ENCODE results near the gene CFH.

Gene CFH

DNA sequence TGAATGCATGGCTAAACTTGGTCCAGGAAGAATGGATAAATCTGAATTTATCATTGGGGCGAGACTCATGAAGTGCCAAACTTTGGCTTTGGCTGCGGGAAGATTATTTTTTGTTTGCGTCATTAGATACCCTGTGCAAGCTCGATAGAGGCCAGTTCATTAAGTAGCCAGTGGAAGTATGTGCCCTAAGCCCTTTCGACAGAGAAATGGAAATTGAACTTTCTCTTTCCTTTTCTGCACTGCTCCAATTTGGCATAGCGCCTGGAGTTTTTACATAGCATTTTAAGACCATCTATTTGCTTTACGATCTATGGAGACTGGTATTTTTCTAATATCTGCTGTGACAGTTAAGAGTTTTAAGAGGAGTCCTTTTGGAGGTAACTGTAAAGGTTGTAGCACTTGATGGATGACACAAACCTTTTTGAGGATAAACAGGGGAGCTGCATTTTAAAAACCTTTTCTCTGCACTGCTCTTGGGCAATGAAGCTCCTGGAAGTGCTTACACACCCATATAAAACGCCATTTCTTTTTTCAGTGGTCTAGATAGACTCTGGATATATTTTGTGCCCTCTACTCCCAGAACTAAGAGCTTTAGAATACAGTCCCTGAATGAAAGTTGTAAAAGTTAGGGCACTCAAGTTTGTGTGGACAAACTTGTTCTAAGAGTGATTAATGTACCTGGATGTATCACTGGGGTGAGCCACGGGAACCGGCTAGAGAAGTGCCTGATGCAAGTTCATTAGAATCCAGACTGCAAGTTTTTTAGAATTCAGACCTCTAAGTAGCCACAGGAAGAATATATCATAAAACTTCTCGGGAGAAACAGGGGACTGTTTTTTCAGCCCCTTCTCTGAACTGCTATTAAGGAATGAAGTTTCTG, 81.5 kb downstream of the CFH start:
- TF ChIP-seq, protein P1, sequence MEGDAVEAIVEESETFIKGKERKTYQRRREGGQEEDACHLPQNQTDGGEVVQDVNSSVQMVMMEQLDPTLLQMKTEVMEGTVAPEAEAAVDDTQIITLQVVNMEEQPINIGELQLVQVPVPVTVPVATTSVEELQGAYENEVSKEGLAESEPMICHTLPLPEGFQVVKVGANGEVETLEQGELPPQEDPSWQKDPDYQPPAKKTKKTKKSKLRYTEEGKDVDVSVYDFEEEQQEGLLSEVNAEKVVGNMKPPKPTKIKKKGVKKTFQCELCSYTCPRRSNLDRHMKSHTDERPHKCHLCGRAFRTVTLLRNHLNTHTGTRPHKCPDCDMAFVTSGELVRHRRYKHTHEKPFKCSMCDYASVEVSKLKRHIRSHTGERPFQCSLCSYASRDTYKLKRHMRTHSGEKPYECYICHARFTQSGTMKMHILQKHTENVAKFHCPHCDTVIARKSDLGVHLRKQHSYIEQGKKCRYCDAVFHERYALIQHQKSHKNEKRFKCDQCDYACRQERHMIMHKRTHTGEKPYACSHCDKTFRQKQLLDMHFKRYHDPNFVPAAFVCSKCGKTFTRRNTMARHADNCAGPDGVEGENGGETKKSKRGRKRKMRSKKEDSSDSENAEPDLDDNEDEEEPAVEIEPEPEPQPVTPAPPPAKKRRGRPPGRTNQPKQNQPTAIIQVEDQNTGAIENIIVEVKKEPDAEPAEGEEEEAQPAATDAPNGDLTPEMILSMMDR (IDR thresholded peaks at IDR 0.05) = no peak

DNA sequence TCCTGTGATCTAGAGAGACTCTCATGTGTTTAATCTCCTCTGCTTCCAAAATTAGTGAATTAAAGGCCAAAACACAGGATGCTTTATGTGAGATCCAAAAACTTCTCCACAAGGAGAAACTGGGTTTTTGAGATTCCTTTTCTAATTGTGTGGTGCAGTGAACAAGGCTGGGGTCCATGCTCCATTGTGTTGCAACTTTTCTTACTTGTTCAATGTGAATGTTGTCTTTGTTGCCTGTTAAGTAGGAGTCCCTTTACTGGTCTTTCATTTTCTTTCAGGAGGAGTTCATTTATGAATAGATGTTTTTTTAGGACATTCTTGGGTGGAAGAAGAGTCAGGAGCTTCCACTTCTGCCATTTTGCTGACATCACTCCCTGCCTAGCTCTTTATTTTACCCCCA, 82.2 kb downstream of the CFH start:
- TF ChIP-seq, protein P1 (IDR thresholded peaks at IDR 0.05) = no peak

DNA sequence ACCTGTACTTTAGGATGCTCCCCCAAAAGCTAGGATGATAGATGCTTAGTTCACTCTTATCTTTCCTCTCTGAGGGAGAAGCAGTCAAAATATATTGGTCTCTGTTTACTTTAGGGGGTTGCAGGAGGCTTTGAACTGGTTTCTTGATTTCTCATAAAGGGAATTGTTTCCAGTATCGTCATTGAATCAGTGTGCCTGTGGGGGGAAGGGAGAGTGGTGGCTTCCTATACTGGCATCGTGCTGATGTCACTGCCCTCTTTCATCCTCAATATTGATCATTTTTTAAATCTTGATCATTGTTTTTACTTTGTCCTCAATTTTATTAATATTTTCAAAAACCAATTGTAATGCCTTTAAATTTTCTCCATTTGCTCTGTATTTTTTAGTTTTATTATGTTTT, 82.6 kb downstream of the CFH start:
- TF ChIP-seq, protein P1 (IDR thresholded peaks at IDR 0.05) = no peak

DNA sequence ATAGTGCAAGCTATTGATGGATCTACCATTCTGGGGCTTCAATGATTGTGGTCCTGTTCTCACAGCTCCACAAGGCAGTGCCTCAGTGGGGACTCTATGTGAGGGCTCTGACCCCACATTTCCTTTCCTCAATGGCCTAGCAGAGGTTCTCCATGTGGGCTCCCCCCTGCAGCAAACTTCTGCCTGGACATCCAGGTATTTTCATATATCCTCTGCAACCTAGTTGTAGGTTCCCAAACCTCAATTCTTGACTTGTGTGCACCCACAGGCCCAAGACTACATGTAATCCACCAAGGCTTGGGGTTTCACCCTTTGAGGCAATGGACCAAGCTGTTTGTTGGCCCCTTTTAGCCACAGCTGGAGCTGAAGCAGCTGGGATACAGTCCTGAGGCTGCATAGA, 86.9 kb downstream of the CFH start:
- TF ChIP-seq, protein P1 (IDR thresholded peaks at IDR 0.05) = no peak

DNA sequence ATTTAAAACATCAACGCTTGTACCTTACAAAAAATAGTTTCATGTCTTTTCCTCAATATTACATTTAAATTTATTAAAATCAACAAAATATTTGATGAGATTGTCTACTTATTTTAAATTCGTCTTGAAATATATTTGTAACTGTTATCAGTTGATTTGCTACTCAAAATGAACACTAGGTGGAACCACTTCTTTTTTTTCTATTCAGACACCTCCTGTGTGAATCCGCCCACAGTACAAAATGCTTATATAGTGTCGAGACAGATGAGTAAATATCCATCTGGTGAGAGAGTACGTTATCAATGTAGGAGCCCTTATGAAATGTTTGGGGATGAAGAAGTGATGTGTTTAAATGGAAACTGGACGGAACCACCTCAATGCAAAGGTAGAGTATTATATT, 91.4 kb downstream of the CFH start:
- TF ChIP-seq, protein P1 (IDR thresholded peaks at IDR 0.05) = peak; percentile 66

DNA sequence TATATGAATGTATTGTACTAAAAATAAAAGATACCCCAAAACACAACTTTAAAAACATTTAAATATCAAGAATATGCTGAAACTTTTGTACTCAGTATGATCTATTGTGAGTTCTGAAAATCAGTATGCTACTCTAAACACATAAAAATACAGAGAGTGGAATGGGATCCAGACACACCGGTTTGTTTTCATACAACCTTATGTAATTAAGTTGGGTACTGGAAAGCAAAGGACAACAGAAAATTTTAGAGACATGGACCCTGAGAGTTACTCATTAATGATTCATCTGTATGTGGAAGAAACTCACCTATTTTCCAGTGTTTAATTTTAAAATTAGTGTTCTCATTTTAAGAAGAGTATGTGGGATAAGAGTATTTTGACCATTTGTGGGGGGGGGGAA, 121.9 kb downstream of the CFH start:
- TF ChIP-seq, protein P1 (IDR thresholded peaks at IDR 0.05) = no peak

DNA sequence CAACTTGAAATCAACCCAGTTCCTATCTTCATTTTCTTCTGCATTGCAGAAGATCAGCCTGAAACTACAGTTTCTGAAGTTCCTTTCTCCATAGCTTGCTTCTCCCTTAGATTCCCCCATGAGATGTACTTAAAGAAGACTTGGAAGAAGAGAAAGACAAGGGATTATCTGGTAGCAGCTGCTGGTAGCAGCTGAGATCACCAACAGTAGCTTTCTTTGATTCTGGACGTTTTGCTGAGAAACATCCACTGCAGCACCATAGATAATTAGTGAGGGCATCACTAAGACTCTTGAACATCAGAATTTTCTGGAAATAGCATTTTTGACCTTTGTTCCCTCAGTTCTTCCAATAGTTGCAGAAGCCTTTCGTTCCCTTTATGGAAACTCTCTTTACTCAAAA, 122.3 kb downstream of the CFH start:
- TF ChIP-seq, protein P1 (IDR thresholded peaks at IDR 0.05) = no peak
